Gastrocnemius medialis (tissue), 4 donors: ENCODE measurements around the gene CACNA2D3. TPM values are rescaled to one million over a fixed set of nuclear protein-coding genes. Genes with fewer than 3 reads are reported as not detected.

ENCODE experiments used
- ATAC-seq, 2 donors: fragments of 150-250 bp; one replicate each; pipeline ENCODE4 v1.9.1; 2016
- DNase-seq, 2 donors: peaks; one replicate each; pipeline ENCODE4 v3.0.0-alpha.2; 2019
- H3K27ac ChIP-seq, 4 donors: fragments of 200-600 bp; sonication (generic); 1 replicate in 1 of 4; 2 replicates in 3 of 4; pipeline ENCODE4 v1.5.1; 2016 to 2018; ENCODE audit warnings: mild to moderate bottlenecking in 2 of 4, moderate library complexity in 1 of 4
- H3K27me3 ChIP-seq, 3 donors: fragments of 200-600 bp; sonication (generic) in 2 of 3; 1 replicate in 1 of 3; 2 replicates in 2 of 3; pipeline versions ENCODE4 v1.5.1 to v1.6.0; 2016 to 2019; ENCODE audit warnings: mild to moderate bottlenecking in 1 of 3, moderate library complexity in 1 of 3
- H3K36me3 ChIP-seq, 2 donors: fragments of 200-600 bp; sonication (generic) in 1 of 2; one replicate each; pipeline ENCODE4 v1.5.1; 2017 to 2018
- H3K4me1 ChIP-seq, 2 donors: fragments of 200-600 bp; sonication (generic) in 1 of 2; one replicate each; pipeline ENCODE4 v1.5.1; 2016 to 2017; ENCODE audit warnings: mild to moderate bottlenecking in 2 of 2
- H3K4me3 ChIP-seq, 4 donors: fragments of 200-600 bp; sonication (generic) in 3 of 4; 1 replicate in 1 of 4; 2 replicates in 3 of 4; pipeline ENCODE4 v1.5.1; 2016 to 2019; ENCODE audit warnings: mild to moderate bottlenecking in 2 of 4
- H3K9me3 ChIP-seq, 3 donors: fragments of 200-600 bp; sonication (generic) in 2 of 3; 1 replicate in 1 of 3; 2 replicates in 2 of 3; pipeline ENCODE4 v1.5.1; 2016 to 2019
- POLR2A ChIP-seq, 2 donors: fragments of 450-650 bp; IDR thresholded peaks; one replicate each; pipeline ENCODE4 v1.6.1; 2017; ENCODE audit warnings: antibody characterized with exemption in 2 of 2, mild to moderate bottlenecking in 2 of 2, moderate library complexity in 2 of 2
- in situ Hi-C, 4 donors: fragments of 200-750 bp; cut with MboI; loops; one replicate each; pipeline versions ENCODE4 v1.15.0 to v1.8.0; 2017; ENCODE audit warnings: low sequenced_read_pairs in 4 of 4
- intact Hi-C: fragments of 100-400 bp; cut with DNase I; formaldehyde crosslinking; loops from one replicate; pipeline ENCODE4 v1.15.1; 2023; ENCODE audit warnings: low total_unique reads
- total RNA-seq, 4 donors: library from RNA; depleted of rRNA; stranded (reverse); fragments of >200 nt; gene quantifications; one replicate each; pipeline versions ENCODE4 v1.1.0 to v1.2.3, GENCODE V29; 2016
- TF ChIP-seq, protein P1 (sequence below), 5 experiments: fragments of 450-650 bp in 3 of 5; fragments of 200-600 bp in 2 of 5; sonication (generic) in 2 of 5; IDR thresholded peaks in 4 of 5; conservative IDR thresholded peaks in 1 of 5; 1 replicate in 4 of 5; 2 replicates in 1 of 5; pipeline ENCODE4 v1.5.1; 2016 to 2019; ENCODE audit warnings: antibody characterized with exemption in 5 of 5, mild to moderate bottlenecking in 3 of 5, moderate library complexity in 3 of 5

Gene CACNA2D3
- total RNA-seq, 4 donors from 2014 or later = 4.7 to 14.4 (median 7.1) TPM

DNA sequence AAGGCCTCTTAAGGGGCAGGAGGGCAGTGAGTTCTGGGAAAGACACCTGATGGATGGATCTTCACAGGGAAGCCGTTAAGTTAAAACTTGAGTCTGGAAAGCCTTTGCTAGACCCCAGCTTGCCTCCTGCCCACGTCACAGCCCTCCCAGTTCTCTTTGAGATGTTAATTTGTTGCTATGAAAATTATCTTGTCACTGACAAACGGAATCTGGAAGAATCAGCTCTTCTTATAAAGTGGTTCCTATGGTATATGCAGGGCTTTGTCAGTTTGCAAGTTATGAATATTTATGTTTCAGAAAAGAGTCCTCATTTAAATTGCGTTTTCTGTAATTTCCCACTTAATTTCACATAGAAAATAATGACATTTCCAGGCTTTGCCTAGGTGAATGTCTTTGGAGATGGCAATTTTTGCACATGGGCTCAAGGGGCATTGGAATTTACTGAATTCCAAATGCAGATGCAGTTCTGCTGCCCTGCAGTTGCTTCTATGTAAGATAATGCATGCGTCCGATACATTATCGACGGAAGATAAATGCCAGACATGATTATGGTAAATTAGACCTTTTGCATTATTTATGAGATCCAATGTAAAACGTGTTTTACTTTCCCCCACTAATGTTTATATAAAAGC is 74.1 kb downstream of the CACNA2D3 start:
- TF ChIP-seq, protein P1, sequence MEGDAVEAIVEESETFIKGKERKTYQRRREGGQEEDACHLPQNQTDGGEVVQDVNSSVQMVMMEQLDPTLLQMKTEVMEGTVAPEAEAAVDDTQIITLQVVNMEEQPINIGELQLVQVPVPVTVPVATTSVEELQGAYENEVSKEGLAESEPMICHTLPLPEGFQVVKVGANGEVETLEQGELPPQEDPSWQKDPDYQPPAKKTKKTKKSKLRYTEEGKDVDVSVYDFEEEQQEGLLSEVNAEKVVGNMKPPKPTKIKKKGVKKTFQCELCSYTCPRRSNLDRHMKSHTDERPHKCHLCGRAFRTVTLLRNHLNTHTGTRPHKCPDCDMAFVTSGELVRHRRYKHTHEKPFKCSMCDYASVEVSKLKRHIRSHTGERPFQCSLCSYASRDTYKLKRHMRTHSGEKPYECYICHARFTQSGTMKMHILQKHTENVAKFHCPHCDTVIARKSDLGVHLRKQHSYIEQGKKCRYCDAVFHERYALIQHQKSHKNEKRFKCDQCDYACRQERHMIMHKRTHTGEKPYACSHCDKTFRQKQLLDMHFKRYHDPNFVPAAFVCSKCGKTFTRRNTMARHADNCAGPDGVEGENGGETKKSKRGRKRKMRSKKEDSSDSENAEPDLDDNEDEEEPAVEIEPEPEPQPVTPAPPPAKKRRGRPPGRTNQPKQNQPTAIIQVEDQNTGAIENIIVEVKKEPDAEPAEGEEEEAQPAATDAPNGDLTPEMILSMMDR (IDR thresholded peaks at IDR 0.05 in 4 of 5, conservative IDR thresholded peaks at IDR 0.05 in 1 of 5) = no peak
- Histone ChIP-seq H3K27me3 (no peaks in the 10 kb centered on the region), H3K9me3 (no peaks in the 10 kb centered on the region), H3K4me3 (no peak overlapping the region), H3K36me3 (no peaks in the 10 kb centered on the region), H3K27ac (no peak overlapping the region), H3K4me1 (no peaks in the 10 kb centered on the region)
- DNase-seq (no peak), ATAC-seq (no peak)
- intact Hi-C loops (no loop called here), in situ Hi-C loops (no loop called here)

- no peak for ATAC-seq
Measured at GRCh38 chr3:54197509-54197908, 75.2 kb downstream of the CACNA2D3 start.

DNA sequence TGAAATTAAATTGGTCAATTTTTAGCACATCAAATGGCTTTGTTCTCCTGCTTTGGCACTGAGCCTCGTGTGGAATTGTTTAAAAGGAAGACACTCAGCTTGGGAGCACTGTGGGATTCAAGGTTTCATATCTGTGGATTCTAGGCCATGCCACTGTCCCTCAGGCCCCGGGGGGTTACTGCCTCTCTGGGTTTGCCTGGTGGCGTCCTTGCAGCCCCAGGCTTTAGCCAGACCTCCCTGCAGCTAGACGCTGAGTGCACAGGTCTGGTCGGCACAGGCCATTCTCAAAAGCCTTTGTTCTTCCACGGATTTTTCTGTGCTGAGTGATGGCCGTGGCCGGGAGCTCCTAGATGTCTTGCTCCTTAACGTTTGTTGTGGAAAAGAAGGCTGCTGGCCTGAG is 76.2 kb downstream of the CACNA2D3 start:
- in situ Hi-C loops (no loop called here), intact Hi-C loops (no loop called here)
- ATAC-seq = no peak
- Histone ChIP-seq H3K9me3 (no peaks in the 10 kb centered on the region), H3K27me3 (no peaks in the 10 kb centered on the region), H3K27ac (no peak overlapping the region), H3K36me3 (no peaks in the 10 kb centered on the region), H3K4me3 (no peak overlapping the region), H3K4me1 (no peaks in the 10 kb centered on the region)
- TF ChIP-seq, protein P1 (IDR thresholded peaks at IDR 0.05 in 4 of 5, conservative IDR thresholded peaks at IDR 0.05 in 1 of 5) = no peak
- TF ChIP-seq POLR2A (IDR thresholded peaks at IDR 0.05) = no peak
- DNase-seq = no peak

More at GRCh38 chr3:54197509-54197908, 75.2 kb downstream of the CACNA2D3 start:
- no peak overlapping the region for H3K27ac ChIP-seq
- no peaks in the 10 kb centered on the region for H3K36me3 ChIP-seq
- H3K4me1 ChIP-seq = no peaks in the 10 kb centered on the region
- no peaks in the 10 kb centered on the region for H3K27me3 ChIP-seq
- H3K4me3 ChIP-seq = no peak overlapping the region
- intact Hi-C loops (no loop called here), in situ Hi-C loops (no loop called here)
- no peak for TF ChIP-seq POLR2A (IDR thresholded peaks at IDR 0.05)
- TF ChIP-seq, protein P1 (IDR thresholded peaks at IDR 0.05 in 4 of 5, conservative IDR thresholded peaks at IDR 0.05 in 1 of 5) = no peak
- no peak for DNase-seq
- H3K9me3 ChIP-seq = no peaks in the 10 kb centered on the region

GRCh38 chr3:54202054-54202453 is 79.7 kb downstream of the CACNA2D3 start:
- Histone ChIP-seq H3K4me3 (no peak overlapping the region), H3K27ac (no peak overlapping the region), H3K27me3 (no peaks in the 10 kb centered on the region), H3K9me3 (no peaks in the 10 kb centered on the region), H3K36me3 (no peaks in the 10 kb centered on the region), H3K4me1 (no peaks in the 10 kb centered on the region)
- in situ Hi-C loops = no loop called here
- DNase-seq (no peak), ATAC-seq (no peak)
- TF ChIP-seq, protein P1 (IDR thresholded peaks at IDR 0.05 in 4 of 5, conservative IDR thresholded peaks at IDR 0.05 in 1 of 5) = no peak
- TF ChIP-seq POLR2A (IDR thresholded peaks at IDR 0.05) = no peak
- intact Hi-C loops = no loop called here
